K562 (cell line): ENCODE measurements around the gene LAMC1. TPM values are rescaled to one million over a fixed set of nuclear protein-coding genes. Genes with fewer than 3 reads are reported as not detected.

Experiments used
- ATAC-seq: fragments of 200-7000 bp; cut with Tn5 transposase; 3 replicates; pipeline ENCODE4 v1.9.1; 2020; ENCODE audit warnings: moderate library complexity
- BruUV-seq: library from RNA; stranded (reverse); fragments of 400-500 nt; replicated peaks from 2 replicates; lab custom pipeline; 2021; lab: Mats Ljungman, UMichigan
- CTCF ChIA-PET: fragments of 300-600 bp; formaldehyde crosslinking; extraction: SDS; loops from one replicate; lab custom pipeline; 2021; ENCODE audit warnings: low intra/inter-chr PET ratio; lab: Yijun Ruan, JAX
- POLR2A ChIA-PET: fragments of 300-600, 350-650 bp; sonication (Branson Sonifier 250); formaldehyde crosslinking; extraction: SDS; loops from one replicate; lab custom pipeline; 2021; ENCODE audit warnings: antibody characterized with exemption, inconsistent platforms; lab: Yijun Ruan, JAX
- DNase-seq, 4 experiments: peaks; one replicate each; pipeline versions ENCODE4 v3.0.0 to v3.0.0-alpha.2; 2011 to 2018; ENCODE audit warnings: low spot score in 3 of 4, mixed read lengths in 3 of 4; ENCODE audit errors: extremely low read depth in 1 of 4
- FAIRE-seq: peaks from 2 replicates; lab custom pipeline; 2011; peaks lifted over from hg19 to GRCh38; lab: Jason Lieb, UNC
- H2AFZ ChIP-seq: 2 replicates; pipeline ENCODE4 v1.6.0; 2011; ENCODE audit warnings: low read depth, low read length, control low read depth, inconsistent platforms
- H3K27ac ChIP-seq: fragments of 200-600 bp; 3 replicates; pipeline ENCODE4 v1.8.0; 2011; ENCODE audit warnings: low read depth, mild to moderate bottlenecking, control low read depth, inconsistent platforms, low read length, moderate library complexity, mixed read lengths; ENCODE audit errors: extremely low read depth
- H3K27me3 ChIP-seq, 2 experiments: fragments of 300-600 bp in 1 of 2; 2 replicates in 1 of 2; 3 replicates in 1 of 2; pipeline versions ENCODE4 v1.6.0 to v1.8.0; 2011; ENCODE audit warnings: inconsistent platforms in 2 of 2, low read length in 2 of 2, mild to moderate bottlenecking in 1 of 2, mixed read lengths in 1 of 2, moderate library complexity in 1 of 2; ENCODE audit not compliant: control insufficient read depth in 2 of 2, insufficient read depth in 2 of 2
- H3K36me3 ChIP-seq: fragments of 300-600 bp; 3 replicates; pipeline ENCODE4 v1.8.0; 2011; ENCODE audit warnings: mild to moderate bottlenecking, low read length, inconsistent platforms; ENCODE audit not compliant: control insufficient read depth, insufficient read depth
- H3K4me1 ChIP-seq, 2 experiments: fragments of 200-600 bp in 1 of 2; replicated peaks in 1 of 2; 2 replicates in 1 of 2; 3 replicates in 1 of 2; pipeline versions ENCODE4 v1.5.1 to v1.8.0; 2011; ENCODE audit warnings: inconsistent platforms in 2 of 2, low read length in 2 of 2, mild to moderate bottlenecking in 1 of 2, mixed read lengths in 1 of 2, moderate library complexity in 1 of 2; ENCODE audit not compliant: control insufficient read depth in 2 of 2, insufficient read depth in 2 of 2
- H3K4me2 ChIP-seq: 2 replicates; pipeline ENCODE4 v1.6.1; 2011; ENCODE audit warnings: low read length, control low read depth, inconsistent platforms, mixed read lengths; ENCODE audit not compliant: insufficient read depth
- H3K4me3 ChIP-seq: fragments of 200-600 bp; sonication (generic), shearing (Covaris generic); 2 replicates; pipeline ENCODE4 v1.5.1; 2016; ENCODE audit warnings: control low read depth, inconsistent platforms
- H3K79me2 ChIP-seq: fragments of 200-600 bp; 3 replicates; pipeline ENCODE4 v1.8.0; 2011; ENCODE audit warnings: low read length, inconsistent platforms; ENCODE audit not compliant: control insufficient read depth, insufficient read depth
- H3K9ac ChIP-seq, 2 experiments: 2 replicates each; pipeline versions ENCODE4 v1.6.0 to v1.6.1; 2011; ENCODE audit warnings: low read depth in 2 of 2, low read length in 2 of 2, control low read depth in 1 of 2, inconsistent platforms in 1 of 2, mild to moderate bottlenecking in 1 of 2, mixed read lengths in 1 of 2; ENCODE audit not compliant: insufficient read depth in 1 of 2
- H3K9me1 ChIP-seq: one replicate; pipeline ENCODE4 v1.6.0; 2011; ENCODE audit warnings: inconsistent platforms, mild to moderate bottlenecking, low read length, moderate library complexity; ENCODE audit not compliant: control insufficient read depth, insufficient read depth
- H3K9me3 ChIP-seq: replicated peaks from 2 replicates; pipeline ENCODE4 v1.5.1; 2011; ENCODE audit warnings: low read depth, low read length, inconsistent platforms; ENCODE audit not compliant: control insufficient read depth, insufficient read depth
- H4K20me1 ChIP-seq: replicated peaks from 2 replicates; pipeline ENCODE4 v1.6.1; 2011; ENCODE audit warnings: low read length, inconsistent platforms, mixed read lengths; ENCODE audit not compliant: control insufficient read depth, insufficient read depth
- CCNT2 ChIP-seq: IDR thresholded peaks from 2 replicates; pipeline ENCODE4 v1.6.1; 2011; ENCODE audit warnings: borderline replicate concordance, low read depth, mild to moderate bottlenecking, moderate library complexity, mixed read lengths, low read length; ENCODE audit not compliant: insufficient read length; ENCODE audit errors: extremely low read depth
- MNT ChIP-seq, 2 experiments: fragments of 450-650 bp; conservative IDR thresholded peaks; 2 replicates each; pipeline ENCODE4 v1.6.1; 2017; ENCODE audit warnings: mild to moderate bottlenecking in 2 of 2, moderate library complexity in 2 of 2
- NFIC ChIP-seq: fragments of 450-650 bp; IDR thresholded peaks from 2 replicates; pipeline ENCODE4 v1.6.1; 2017; ENCODE audit warnings: mild to moderate bottlenecking, inconsistent platforms
- PATZ1 ChIP-seq: fragments of 250-450 bp; sonication (Bioruptor Pico); IDR thresholded peaks from 2 replicates; pipeline ENCODE4 v1.5.0; 2020; ENCODE audit warnings: mild to moderate bottlenecking, borderline replicate concordance
- POLR2H ChIP-seq: IDR thresholded peaks from 2 replicates; pipeline ENCODE4 v1.6.1; 2016; ENCODE audit warnings: missing genetic modification characterization, low read depth, mild to moderate bottlenecking, control low read depth, missing compliant biosample characterization, moderate library complexity
- RFX1 ChIP-seq: fragments of 450-650 bp; IDR thresholded peaks from 2 replicates; pipeline ENCODE4 v1.6.1; 2016; ENCODE audit warnings: mild to moderate bottlenecking, moderate library complexity
- TGIF2 ChIP-seq: sonication (generic); formaldehyde crosslinking; IDR thresholded peaks from 2 replicates; pipeline ENCODE4 v1.8.1; 2022; ENCODE audit warnings: mild to moderate bottlenecking, missing genetic modification reagents, moderate library complexity
- U2AF1 ChIP-seq: fragments of 200-400 bp; formaldehyde crosslinking; optimal IDR thresholded peaks from 2 replicates; pipeline ENCODE3; 2017; ENCODE audit warnings: mild to moderate bottlenecking, low read depth, low read length, moderate library complexity
- ZSCAN32 ChIP-seq: fragments of 450-650 bp; formaldehyde crosslinking; IDR thresholded peaks from 2 replicates; pipeline ENCODE4 v1.4.0; 2020; ENCODE audit warnings: mild to moderate bottlenecking, moderate library complexity
- WGBS: fragments of 100-300 bp; shearing (Covaris generic); methylation state at CpG from one replicate; pipeline ENCODE4 v1.1.6; 2016; ENCODE audit warnings: low coverage, mixed read lengths; ENCODE audit not compliant: insufficient coverage; ENCODE audit errors: missing lambda C conversion rate; 5-methylcytosine and 5-hydroxymethylcytosine counted together
- in situ Hi-C: fragments of 300-500 bp; cut with MboI; formaldehyde crosslinking; loops from 4 replicates; pipeline ENCODE4 v1.15.0; 2018; ENCODE audit warnings: inconsistent platforms, mixed read lengths
- intact Hi-C: fragments of 100-400 bp; cut with micrococcal nuclease; formaldehyde crosslinking; loops from 2 replicates; pipeline ENCODE4 v1.14.2; 2022
- polyA plus RNA-seq, 8 experiments: library from polyadenylated mRNA; depleted of rRNA in 4 of 8; stranded (reverse) in 5 of 8; unstranded in 3 of 8; fragments of >200 nt; fragmentation: Nextera tagmentation in 2 of 8; fragmentation: Illumina TruSeq in 1 of 8; extraction: Ambion mirVana in 2 of 8; extraction: Trizol in 1 of 8; gene quantifications; 2 replicates each; pipeline versions ENCODE4 v1.2.1 to v1.2.3, GENCODE V29; 2011 to 2014; ENCODE audit warnings: inconsistent platforms in 1 of 8, missing spikeins in 1 of 8
- total RNA-seq, 7 experiments: library from RNA; depleted of rRNA in 6 of 7; stranded (reverse); fragments of >200 nt in 6 of 7; fragmentation: Illumina TruSeq in 2 of 7; extraction: Trizol in 2 of 7; gene quantifications; 2 replicates each; pipeline versions ENCODE4 v1.2.1 to v1.2.3, GENCODE V29; 2011 to 2021; ENCODE audit warnings: low replicate concordance in 1 of 7

Gene LAMC1
- total and polyA plus RNA-seq, 9 of the 15 experiments (the other 6 are each of a cell fraction or from before 2014, with no cell fraction given): 0.07 to 0.71 (median 0.13) TPM; not detected in 2

GRCh38 chr1:183081402-183082120 lies 58.3 kb downstream of the LAMC1 start:
- H3K9me1 ChIP-seq: no peaks in the 10 kb centered on the region
- H3K27me3 ChIP-seq: peaks cover 4 to 8% of the 10 kb centered on the region in 2 experiments; a peak in 2 of 5 replicates
- H2AFZ ChIP-seq: no peak overlapping the region
- ATAC-seq: no peak
- no peak for DNase-seq
- BruUV-seq: no TSS peak
- no peak for FAIRE-seq
- ChIA-PET POLR2A (no interaction called here), CTCF (no interaction called here)
- no peaks in the 10 kb centered on the region for H4K20me1 ChIP-seq
- in situ Hi-C loops: no loop called here
- H3K4me3 ChIP-seq: no peak overlapping the region
- H3K79me2 ChIP-seq: no peaks in the 10 kb centered on the region
- TF ChIP-seq NFIC (no peak), PATZ1 (CRISPR knock-in tag) (no peak), POLR2H (tag) (no peak), CCNT2 (no peak), ZSCAN32 (no peak), MNT (conservative IDR thresholded peaks at IDR 0.05) (no peak), TGIF2 (CRISPR knock-in tag) (no peak), U2AF1 (no peak), RFX1 (no peak)
- no peaks in the 10 kb centered on the region for H3K36me3 ChIP-seq
- no peaks in the 10 kb centered on the region for H3K9me3 ChIP-seq
- no peak overlapping the region for H3K27ac ChIP-seq
- H3K9ac ChIP-seq: no peak overlapping the region
- H3K4me1 ChIP-seq: peaks cover 0 to 3% of the 10 kb centered on the region in 2 experiments; a peak in 1 of 5 replicates
- intact Hi-C loops: no loop called here
- WGBS: 7% methylated on average over 4 of the region's 4 CpGs
- H3K4me2 ChIP-seq: no peak overlapping the region
